ENCODE results near the gene H6PD. TPM values are rescaled to one million over a fixed set of nuclear protein-coding genes. Genes with fewer than 3 reads are reported as not detected.

Gene H6PD
- total and polyA plus RNA-seq, 7 donors = 5.8 to 56.8 (median 23.4) TPM

- ATAC-seq (no peak), DNase-seq (peak in 1 of 2 donors; percentile 49)
- no peaks in the 10 kb centered on the region for H3K36me3 ChIP-seq (ENCODE audit: insufficient read depth in 1 of 2, low read depth in 1 of 2)
- peak overlapping the region; percentile 71 for H3K4me3 ChIP-seq
- no peak for TF ChIP-seq CTCF (IDR thresholded peaks at IDR 0.05)
- whole genome bisulfite sequencing, 3 donors = 69 to 75% (median 72%) methylated on average over 10 of the region's 10 CpGs
- H3K9me3 ChIP-seq = no peaks in the 10 kb centered on the region
- H3K27ac ChIP-seq = peak overlapping the region; percentile 90
- peaks cover 78% of the 10 kb centered on the region for H3K4me1 ChIP-seq
- intact Hi-C loops (cut with DNase I) = no loop called here
- H3K27me3 ChIP-seq (ENCODE audit: insufficient read depth in 3 of 3, low read length in 2 of 3) = no peaks in the 10 kb centered on the region
Measured at GRCh38 chr1:9235560-9235959, 986 bp downstream of the H6PD start.

- intact Hi-C loops (cut with DNase I) = no loop called here
- H3K4me3 ChIP-seq = peak overlapping the region; percentile 71
- H3K27ac ChIP-seq = peak overlapping the region; percentile 90
- H3K27me3 ChIP-seq (ENCODE audit: insufficient read depth in 3 of 3, low read length in 2 of 3) = no peaks in the 10 kb centered on the region
- DNase-seq (peak in 1 of 2 donors; percentile 60), ATAC-seq (peak in 3 of 4 donors; percentile 4 to 11 (median 8))
- no peak for TF ChIP-seq CTCF (IDR thresholded peaks at IDR 0.05)
- WGBS, 3 donors = 28 to 41% (median 39%) methylated on average over 6 of the region's 6 CpGs
- no peaks in the 10 kb centered on the region for H3K9me3 ChIP-seq
- no peaks in the 10 kb centered on the region for H3K36me3 ChIP-seq (ENCODE audit: insufficient read depth in 1 of 2, low read depth in 1 of 2)
- peaks cover 89% of the 10 kb centered on the region for H3K4me1 ChIP-seq
Measured at GRCh38 chr1:9238134-9238533, 3.6 kb downstream of the H6PD start.

- ATAC-seq = peak in 3 of 4 donors; percentile 38 to 58 (median 56)
- WGBS, 3 donors = 16 to 25% (median 18%) methylated on average over 4 of the region's 4 CpGs
- no peaks in the 10 kb centered on the region for H3K27me3 ChIP-seq (ENCODE audit: insufficient read depth in 3 of 3, low read length in 2 of 3)
- intact Hi-C loops (cut with DNase I) = no loop called here
- H3K9me3 ChIP-seq = no peaks in the 10 kb centered on the region
- TF ChIP-seq CTCF (IDR thresholded peaks at IDR 0.05) = no peak
- H3K4me3 ChIP-seq = peak overlapping the region; percentile 60
- H3K27ac ChIP-seq = peak overlapping the region; percentile 90
- H3K36me3 ChIP-seq (ENCODE audit: insufficient read depth in 1 of 2, low read depth in 1 of 2) = no peaks in the 10 kb centered on the region
- H3K4me1 ChIP-seq = peaks cover 89% of the 10 kb centered on the region
- no peak for DNase-seq
Measured at GRCh38 chr1:9238550-9238949, 4.0 kb downstream of the H6PD start.

- intact Hi-C loops (cut with DNase I) = no loop called here
- ATAC-seq = peak; percentile 4 to 47 (median 41)
- WGBS, 3 donors = 16 to 56% (median 22%) methylated on average over 16 of the region's 16 CpGs
Measured at GRCh38 chr1:9239622-9240401, 5.2 kb downstream of the H6PD start.

More at GRCh38 chr1:9239622-9240401, 5.2 kb downstream of the H6PD start:
- peaks cover 95% of the 10 kb centered on the region for H3K4me1 ChIP-seq
- H3K36me3 ChIP-seq (ENCODE audit: insufficient read depth in 1 of 2, low read depth in 1 of 2) = no peaks in the 10 kb centered on the region
- H3K27me3 ChIP-seq (ENCODE audit: insufficient read depth in 3 of 3, low read length in 2 of 3) = no peaks in the 10 kb centered on the region
- H3K27ac ChIP-seq = peak overlapping the region; percentile 90
- no peaks in the 10 kb centered on the region for H3K9me3 ChIP-seq
- TF ChIP-seq CTCF (IDR thresholded peaks at IDR 0.05) = no peak
- DNase-seq = peak; percentile 65 to 72
- H3K4me3 ChIP-seq = peak overlapping the region; percentile 60
